ENCODE data around the gene AASS. TPM values are rescaled to one million over a fixed set of nuclear protein-coding genes. Genes with fewer than 3 reads are reported as not detected.

Gene AASS
- polyA plus RNA-seq, 2 donors = 4.3 to 6.0 TPM

DNA sequence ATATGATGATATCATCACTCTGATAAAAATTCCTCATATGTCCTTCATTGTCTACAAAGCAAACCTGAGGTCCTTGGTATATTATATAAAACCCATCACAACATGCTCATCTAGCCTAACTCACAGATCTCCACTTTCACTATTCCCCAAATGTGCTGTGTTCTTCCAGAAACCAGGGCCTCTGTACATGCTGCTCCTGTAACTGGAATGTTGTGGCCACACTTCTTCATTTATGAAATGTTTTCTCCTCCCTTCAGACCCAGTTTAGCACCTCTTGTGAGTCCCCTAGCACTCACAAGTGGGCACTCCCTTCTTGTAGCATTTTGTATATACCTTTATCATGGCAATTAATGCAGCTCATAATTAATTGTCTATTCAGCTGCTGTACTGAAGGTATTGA lies 61.9 kb downstream of the AASS start:
- Histone ChIP-seq H3K27ac (ENCODE audit: low read depth in 2 of 2, low read length in 1 of 2) (no peak overlapping the region), H3K36me3 (ENCODE audit: control insufficient read depth in 2 of 2, insufficient read depth in 2 of 2, low read length in 1 of 2) (peaks cover 3 to 17% of the 10 kb centered on the region in 2 donors), H3K9me3 (ENCODE audit: control insufficient read depth in 2 of 2, insufficient read depth in 1 of 2, low read depth in 1 of 2, low read length in 1 of 2) (no peaks in the 10 kb centered on the region), H3K4me3 (ENCODE audit: low read depth in 1 of 2, low read length in 2 of 2) (no peak overlapping the region), H3K4me1 (ENCODE audit: control insufficient read depth in 2 of 2, insufficient read depth in 2 of 2, low read length in 1 of 2) (no peaks in the 10 kb centered on the region), H3K27me3 (ENCODE audit: control insufficient read depth in 1 of 2, insufficient read depth in 2 of 2, low read length in 2 of 2) (no peaks in the 10 kb centered on the region)

DNA sequence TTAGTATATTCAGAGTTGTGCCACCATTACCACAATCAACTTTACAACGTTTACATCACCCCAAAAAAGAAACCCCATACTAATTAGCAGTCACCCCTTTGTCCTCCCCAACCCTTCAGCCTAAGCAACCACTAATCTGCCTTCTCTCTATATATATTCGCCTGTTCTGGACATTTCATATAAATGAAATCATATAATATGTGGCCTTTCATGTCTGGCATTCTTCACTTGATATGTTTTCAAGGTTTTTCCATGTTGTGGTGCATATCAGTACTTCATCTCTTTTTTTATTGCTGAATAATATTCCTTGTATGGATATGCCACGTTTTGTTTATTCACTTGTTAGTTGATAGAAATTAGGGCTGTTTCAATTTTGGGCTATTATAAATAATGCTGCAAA lies 70.4 kb downstream of the AASS start:
- no peak overlapping the region for H3K4me3 ChIP-seq (ENCODE audit: low read depth in 1 of 2, low read length in 2 of 2)
- 73 to 77% methylated on average over 3 of the region's 3 CpGs for WGBS, 2 donors
- H3K27me3 ChIP-seq (ENCODE audit: control insufficient read depth in 1 of 2, insufficient read depth in 2 of 2, low read length in 2 of 2) = no peaks in the 10 kb centered on the region
- peaks cover 0 to 6% of the 10 kb centered on the region in 2 donors for H3K36me3 ChIP-seq (ENCODE audit: control insufficient read depth in 2 of 2, insufficient read depth in 2 of 2, low read length in 1 of 2)
- no peaks in the 10 kb centered on the region for H3K4me1 ChIP-seq (ENCODE audit: control insufficient read depth in 2 of 2, insufficient read depth in 2 of 2, low read length in 1 of 2)
- no peaks in the 10 kb centered on the region for H3K9me3 ChIP-seq (ENCODE audit: control insufficient read depth in 2 of 2, insufficient read depth in 1 of 2, low read depth in 1 of 2, low read length in 1 of 2)
- no peak overlapping the region for H3K27ac ChIP-seq (ENCODE audit: low read depth in 2 of 2, low read length in 1 of 2)

DNA sequence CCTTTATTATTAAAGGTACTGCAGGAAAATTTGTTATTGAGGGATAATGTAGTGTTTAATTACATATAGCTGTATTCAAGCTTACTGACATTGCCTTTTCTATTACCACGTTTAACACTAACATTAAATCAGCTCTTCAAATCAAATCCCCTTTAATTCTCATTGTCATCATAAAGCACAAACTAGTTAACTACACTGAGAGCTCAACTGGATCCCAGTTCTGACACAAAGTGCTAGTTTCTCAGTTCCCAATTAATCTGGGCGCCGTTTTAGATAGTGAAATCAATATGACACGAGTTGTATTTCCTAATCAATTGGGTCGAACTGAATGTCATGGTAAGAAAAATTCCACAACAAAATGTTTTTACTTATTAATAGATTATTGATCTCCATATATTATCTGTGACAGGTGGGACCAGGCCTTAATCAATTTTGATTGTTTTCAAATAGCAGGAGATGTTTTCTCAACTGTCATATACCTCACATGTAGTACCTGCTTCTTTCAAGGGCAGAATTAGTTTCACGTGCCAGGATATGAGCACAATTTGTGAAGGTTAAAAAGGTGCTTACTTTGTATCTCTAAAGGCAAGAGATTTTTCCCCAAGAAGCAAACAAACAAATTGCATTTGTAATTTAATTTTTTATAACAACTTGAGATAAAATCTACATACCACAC lies 71.0 kb downstream of the AASS start:
- H3K27ac ChIP-seq (ENCODE audit: low read depth in 2 of 2, low read length in 1 of 2) = no peak overlapping the region
- H3K9me3 ChIP-seq (ENCODE audit: control insufficient read depth in 2 of 2, insufficient read depth in 1 of 2, low read depth in 1 of 2, low read length in 1 of 2) = no peaks in the 10 kb centered on the region
- no peaks in the 10 kb centered on the region for H3K4me1 ChIP-seq (ENCODE audit: control insufficient read depth in 2 of 2, insufficient read depth in 2 of 2, low read length in 1 of 2)
- 82 to 87% methylated on average over 6 of the region's 6 CpGs for WGBS, 2 donors
- no peak overlapping the region for H3K4me3 ChIP-seq (ENCODE audit: low read depth in 1 of 2, low read length in 2 of 2)
- H3K27me3 ChIP-seq (ENCODE audit: control insufficient read depth in 1 of 2, insufficient read depth in 2 of 2, low read length in 2 of 2) = no peaks in the 10 kb centered on the region
- H3K36me3 ChIP-seq (ENCODE audit: control insufficient read depth in 2 of 2, insufficient read depth in 2 of 2, low read length in 1 of 2) = peaks cover 0 to 4% of the 10 kb centered on the region in 2 donors

DNA sequence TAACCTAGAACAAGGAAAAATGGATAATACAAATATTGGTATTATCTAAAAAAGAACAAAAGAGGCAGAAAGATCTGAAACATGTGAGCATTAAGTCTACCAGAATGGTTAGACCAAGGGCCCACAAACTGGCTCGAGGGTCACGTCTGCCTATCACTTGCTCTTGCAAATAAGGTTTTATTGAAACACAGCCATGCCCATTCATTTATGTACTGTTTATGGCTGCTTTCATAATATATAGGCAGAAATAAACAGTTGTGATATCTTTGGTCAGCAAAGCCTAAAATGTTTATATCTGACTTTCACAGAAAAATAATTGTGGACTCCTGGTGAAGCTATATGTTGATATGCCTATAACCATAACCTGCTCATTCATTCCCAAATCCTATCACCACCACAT lies 71.8 kb downstream of the AASS start:
- Histone ChIP-seq H3K36me3 (ENCODE audit: control insufficient read depth in 2 of 2, insufficient read depth in 2 of 2, low read length in 1 of 2) (no peaks in the 10 kb centered on the region), H3K27me3 (ENCODE audit: control insufficient read depth in 1 of 2, insufficient read depth in 2 of 2, low read length in 2 of 2) (no peaks in the 10 kb centered on the region), H3K27ac (ENCODE audit: low read depth in 2 of 2, low read length in 1 of 2) (no peak overlapping the region), H3K4me3 (ENCODE audit: low read depth in 1 of 2, low read length in 2 of 2) (no peak overlapping the region), H3K9me3 (ENCODE audit: control insufficient read depth in 2 of 2, insufficient read depth in 1 of 2, low read depth in 1 of 2, low read length in 1 of 2) (no peaks in the 10 kb centered on the region), H3K4me1 (ENCODE audit: control insufficient read depth in 2 of 2, insufficient read depth in 2 of 2, low read length in 1 of 2) (no peaks in the 10 kb centered on the region)
- WGBS, 2 donors = 89 to 92% methylated on average over 2 of the region's 2 CpGs

DNA sequence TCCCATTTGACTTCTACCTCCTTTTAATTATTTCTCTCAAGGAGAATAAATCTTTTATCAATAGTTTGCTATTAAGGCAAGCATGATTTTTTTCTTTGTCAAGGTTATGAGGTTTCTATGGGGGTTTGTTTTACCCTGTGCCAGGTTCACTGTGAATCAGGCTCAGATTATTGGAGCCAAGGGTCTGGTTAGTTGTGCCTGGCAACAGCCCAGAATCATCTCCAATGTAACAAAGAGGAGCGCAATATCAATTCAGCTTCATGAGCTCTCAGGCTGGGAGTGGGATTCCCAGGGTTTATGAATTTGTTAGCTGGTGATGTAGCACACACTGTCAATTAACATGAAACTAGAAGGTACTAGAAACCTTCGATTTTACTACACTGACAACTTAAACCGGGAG lies 73.2 kb downstream of the AASS start:
- WGBS, 2 donors = 89 to 93% methylated on average over 3 of the region's 3 CpGs
- no peak overlapping the region for H3K27ac ChIP-seq (ENCODE audit: low read depth in 2 of 2, low read length in 1 of 2)

DNA sequence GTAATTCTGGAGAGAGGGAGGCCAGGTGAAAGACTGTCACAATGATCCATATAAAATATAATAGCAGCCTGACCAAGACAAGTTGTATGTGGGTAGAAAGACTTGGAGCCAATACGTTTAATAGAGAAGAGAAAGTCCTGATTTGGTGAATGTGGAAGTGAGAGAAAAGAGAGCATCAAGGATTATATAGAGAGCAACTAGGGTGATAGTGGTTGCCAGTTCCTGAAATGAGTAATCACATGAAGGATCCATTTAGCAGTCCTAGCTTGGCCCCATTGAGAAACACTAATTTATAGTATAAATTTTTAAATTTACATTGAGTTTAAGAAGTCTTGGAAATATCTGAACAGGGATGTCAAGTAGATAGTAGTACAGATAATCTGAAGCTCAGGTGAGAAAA lies 74.0 kb downstream of the AASS start:
- H3K4me1 ChIP-seq (ENCODE audit: control insufficient read depth in 2 of 2, insufficient read depth in 2 of 2, low read length in 1 of 2) = no peaks in the 10 kb centered on the region
- 54 to 55% methylated on average over 1 of the region's 1 CpG for WGBS, 2 donors
- H3K27me3 ChIP-seq (ENCODE audit: control insufficient read depth in 1 of 2, insufficient read depth in 2 of 2, low read length in 2 of 2) = no peaks in the 10 kb centered on the region
- H3K27ac ChIP-seq (ENCODE audit: low read depth in 2 of 2, low read length in 1 of 2) = no peak overlapping the region
- H3K9me3 ChIP-seq (ENCODE audit: control insufficient read depth in 2 of 2, insufficient read depth in 1 of 2, low read depth in 1 of 2, low read length in 1 of 2) = no peaks in the 10 kb centered on the region
- H3K36me3 ChIP-seq (ENCODE audit: control insufficient read depth in 2 of 2, insufficient read depth in 2 of 2, low read length in 1 of 2) = no peaks in the 10 kb centered on the region
- no peak overlapping the region for H3K4me3 ChIP-seq (ENCODE audit: low read depth in 1 of 2, low read length in 2 of 2)

More for the DNA sequence above, 73.2 kb downstream of the AASS start:
- H3K36me3 ChIP-seq (ENCODE audit: control insufficient read depth in 2 of 2, insufficient read depth in 2 of 2, low read length in 1 of 2) = no peaks in the 10 kb centered on the region
- no peaks in the 10 kb centered on the region for H3K4me1 ChIP-seq (ENCODE audit: control insufficient read depth in 2 of 2, insufficient read depth in 2 of 2, low read length in 1 of 2)
- H3K4me3 ChIP-seq (ENCODE audit: low read depth in 1 of 2, low read length in 2 of 2) = no peak overlapping the region
- no peaks in the 10 kb centered on the region for H3K9me3 ChIP-seq (ENCODE audit: control insufficient read depth in 2 of 2, insufficient read depth in 1 of 2, low read depth in 1 of 2, low read length in 1 of 2)
- no peaks in the 10 kb centered on the region for H3K27me3 ChIP-seq (ENCODE audit: control insufficient read depth in 1 of 2, insufficient read depth in 2 of 2, low read length in 2 of 2)

DNA sequence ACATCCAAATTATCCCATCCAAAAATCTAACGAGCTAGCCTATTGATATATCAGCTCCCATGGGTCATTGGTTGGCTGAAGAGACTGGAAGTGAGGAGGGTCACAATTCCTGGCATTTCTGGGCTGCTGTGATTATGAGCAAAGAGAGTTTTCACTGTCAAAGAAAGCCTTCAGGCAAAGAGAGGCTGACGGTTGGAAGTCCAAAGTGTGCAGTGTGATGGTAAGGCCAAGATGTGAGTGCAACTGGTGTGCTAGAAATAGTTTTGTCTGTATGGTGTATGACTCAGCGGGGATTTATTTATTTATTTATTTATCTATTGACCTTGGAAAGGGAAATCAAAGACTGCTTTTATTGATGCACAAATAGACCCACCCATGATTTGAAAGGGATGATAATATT lies 75.0 kb downstream of the AASS start:
- WGBS, 2 donors = 55 to 61% methylated on average over 3 of the region's 3 CpGs
- no peak overlapping the region for H3K27ac ChIP-seq (ENCODE audit: low read depth in 2 of 2, low read length in 1 of 2)
- H3K4me1 ChIP-seq (ENCODE audit: control insufficient read depth in 2 of 2, insufficient read depth in 2 of 2, low read length in 1 of 2) = no peaks in the 10 kb centered on the region
- no peak overlapping the region for H3K4me3 ChIP-seq (ENCODE audit: low read depth in 1 of 2, low read length in 2 of 2)
- H3K36me3 ChIP-seq (ENCODE audit: control insufficient read depth in 2 of 2, insufficient read depth in 2 of 2, low read length in 1 of 2) = no peaks in the 10 kb centered on the region
- no peaks in the 10 kb centered on the region for H3K9me3 ChIP-seq (ENCODE audit: control insufficient read depth in 2 of 2, insufficient read depth in 1 of 2, low read depth in 1 of 2, low read length in 1 of 2)
- H3K27me3 ChIP-seq (ENCODE audit: control insufficient read depth in 1 of 2, insufficient read depth in 2 of 2, low read length in 2 of 2) = no peaks in the 10 kb centered on the region

DNA sequence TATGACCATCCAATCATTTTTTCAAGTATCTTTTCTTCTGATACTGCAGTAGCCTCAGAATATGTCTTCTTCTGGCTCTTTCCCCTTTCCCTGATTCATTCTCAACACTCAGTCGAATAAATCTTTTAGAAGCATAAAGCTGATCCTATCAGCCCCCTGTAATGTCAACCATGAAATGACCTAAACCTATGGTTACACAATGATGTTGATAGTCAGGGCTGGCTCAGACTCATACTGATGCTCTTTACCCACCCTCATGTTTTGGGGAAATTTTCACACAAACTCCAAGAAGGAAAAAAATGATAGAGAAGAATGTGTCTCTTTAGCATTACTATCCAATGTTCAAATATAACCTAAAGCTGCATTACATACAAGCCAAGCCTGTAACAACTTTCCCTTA lies 76.0 kb downstream of the AASS start:
- 81 to 85% methylated on average over 1 of the region's 1 CpG for WGBS, 2 donors
- no peak overlapping the region for H3K4me3 ChIP-seq (ENCODE audit: low read depth in 1 of 2, low read length in 2 of 2)
- H3K27me3 ChIP-seq (ENCODE audit: control insufficient read depth in 1 of 2, insufficient read depth in 2 of 2, low read length in 2 of 2) = no peaks in the 10 kb centered on the region
- no peaks in the 10 kb centered on the region for H3K9me3 ChIP-seq (ENCODE audit: control insufficient read depth in 2 of 2, insufficient read depth in 1 of 2, low read depth in 1 of 2, low read length in 1 of 2)
- no peak overlapping the region for H3K27ac ChIP-seq (ENCODE audit: low read depth in 2 of 2, low read length in 1 of 2)
- H3K36me3 ChIP-seq (ENCODE audit: control insufficient read depth in 2 of 2, insufficient read depth in 2 of 2, low read length in 1 of 2) = no peaks in the 10 kb centered on the region
- H3K4me1 ChIP-seq (ENCODE audit: control insufficient read depth in 2 of 2, insufficient read depth in 2 of 2, low read length in 1 of 2) = no peaks in the 10 kb centered on the region

DNA sequence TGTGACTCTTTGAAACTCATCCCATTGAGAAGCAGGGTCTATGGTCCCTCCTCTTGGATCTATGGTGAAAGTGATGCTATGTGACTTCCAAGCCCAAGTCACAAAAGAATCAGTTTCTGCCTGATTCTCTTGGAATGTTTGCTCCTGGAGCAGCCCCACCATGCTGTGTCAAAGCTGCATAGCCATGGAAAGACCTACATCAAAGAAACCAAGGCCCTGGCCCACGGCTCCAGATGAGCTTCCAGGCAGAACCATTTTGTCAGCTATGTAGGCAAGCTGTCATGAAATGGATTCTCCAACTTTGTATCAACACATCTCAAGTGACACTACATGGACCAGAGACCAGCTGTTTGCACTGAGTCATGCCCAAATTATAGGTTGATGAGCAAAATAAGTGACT lies 77.0 kb downstream of the AASS start:
- no peaks in the 10 kb centered on the region for H3K27me3 ChIP-seq (ENCODE audit: control insufficient read depth in 1 of 2, insufficient read depth in 2 of 2, low read length in 2 of 2)
- no peak overlapping the region for H3K27ac ChIP-seq (ENCODE audit: low read depth in 2 of 2, low read length in 1 of 2)
- H3K9me3 ChIP-seq (ENCODE audit: control insufficient read depth in 2 of 2, insufficient read depth in 1 of 2, low read depth in 1 of 2, low read length in 1 of 2) = no peaks in the 10 kb centered on the region
- 71 to 82% methylated on average over 1 of the region's 1 CpG for WGBS, 2 donors
- no peaks in the 10 kb centered on the region for H3K4me1 ChIP-seq (ENCODE audit: control insufficient read depth in 2 of 2, insufficient read depth in 2 of 2, low read length in 1 of 2)
- no peaks in the 10 kb centered on the region for H3K36me3 ChIP-seq (ENCODE audit: control insufficient read depth in 2 of 2, insufficient read depth in 2 of 2, low read length in 1 of 2)
- H3K4me3 ChIP-seq (ENCODE audit: low read depth in 1 of 2, low read length in 2 of 2) = no peak overlapping the region

DNA sequence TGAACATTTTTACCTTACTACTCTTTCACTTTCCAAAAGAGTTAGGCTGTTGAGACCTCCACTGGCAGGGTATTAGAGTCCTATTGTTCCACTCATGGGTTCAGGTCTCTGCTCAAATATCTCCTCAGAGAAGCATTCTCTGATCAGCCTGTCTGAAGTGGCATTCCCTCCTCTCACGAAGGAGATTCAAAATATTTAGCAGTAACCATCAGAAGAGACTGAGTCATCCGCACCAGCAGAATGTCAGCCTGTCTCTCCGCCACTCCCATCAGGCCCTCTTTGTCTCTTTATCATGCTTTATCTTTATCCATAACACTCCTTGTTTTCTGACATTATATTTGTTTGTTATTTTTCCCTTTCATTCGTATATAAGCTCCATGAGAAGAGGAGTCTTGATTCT lies 79.1 kb downstream of the AASS start:
- Histone ChIP-seq H3K9me3 (ENCODE audit: control insufficient read depth in 2 of 2, insufficient read depth in 1 of 2, low read depth in 1 of 2, low read length in 1 of 2) (no peaks in the 10 kb centered on the region), H3K36me3 (ENCODE audit: control insufficient read depth in 2 of 2, insufficient read depth in 2 of 2, low read length in 1 of 2) (no peaks in the 10 kb centered on the region), H3K27me3 (ENCODE audit: control insufficient read depth in 1 of 2, insufficient read depth in 2 of 2, low read length in 2 of 2) (no peaks in the 10 kb centered on the region), H3K4me3 (ENCODE audit: low read depth in 1 of 2, low read length in 2 of 2) (no peak overlapping the region), H3K27ac (ENCODE audit: low read depth in 2 of 2, low read length in 1 of 2) (no peak overlapping the region), H3K4me1 (ENCODE audit: control insufficient read depth in 2 of 2, insufficient read depth in 2 of 2, low read length in 1 of 2) (no peaks in the 10 kb centered on the region)
- 80 to 82% methylated on average over 4 of the region's 4 CpGs for WGBS, 2 donors
